GM12874 (cell line): ENCODE measurements around the gene CDK5.

ENCODE experiments used
- TF ChIP-seq, protein P1 (sequence below): IDR thresholded peaks from 2 replicates; pipeline ENCODE4 v1.5.1; 2011; ENCODE audit warnings: low read depth, mild to moderate bottlenecking, control low read depth, low read length, moderate library complexity; ENCODE audit not compliant: insufficient read depth

Gene CDK5

DNA sequence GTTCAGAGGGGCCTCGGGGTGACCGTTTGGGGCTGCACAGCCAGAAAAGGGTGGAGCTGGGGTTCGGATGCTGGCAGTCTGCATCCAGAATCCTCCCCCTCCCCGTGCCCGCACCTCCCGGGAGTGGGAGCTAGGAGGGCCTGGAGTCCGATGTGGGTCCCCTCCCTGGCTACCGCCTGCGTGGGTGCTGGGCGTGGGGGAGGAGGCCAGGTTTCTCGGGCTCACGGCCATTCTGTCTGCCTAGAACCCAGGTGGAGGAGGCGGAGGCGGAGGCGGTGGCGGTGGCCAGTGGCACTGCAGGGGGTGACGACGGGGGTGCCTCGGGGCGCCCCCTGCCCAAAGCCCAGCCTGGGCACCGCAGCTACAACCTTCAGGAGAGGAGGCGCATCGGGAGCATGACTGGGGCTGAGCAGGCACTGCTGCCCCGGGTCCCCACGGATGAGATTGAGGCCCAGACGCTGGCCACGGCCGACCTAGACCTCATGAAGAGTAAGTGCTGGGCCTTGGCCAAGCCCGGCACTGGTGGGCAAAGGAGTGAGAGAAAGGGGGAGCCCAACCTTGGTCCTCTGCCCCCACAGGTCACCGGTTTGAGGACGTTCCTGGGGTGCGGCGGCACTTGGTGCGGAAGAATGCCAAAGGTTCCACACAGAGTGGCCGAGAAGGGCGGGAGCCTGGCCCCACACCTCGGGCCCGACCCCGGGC lies 8.7 kb upstream of the CDK5 start:
- TF ChIP-seq, protein P1, sequence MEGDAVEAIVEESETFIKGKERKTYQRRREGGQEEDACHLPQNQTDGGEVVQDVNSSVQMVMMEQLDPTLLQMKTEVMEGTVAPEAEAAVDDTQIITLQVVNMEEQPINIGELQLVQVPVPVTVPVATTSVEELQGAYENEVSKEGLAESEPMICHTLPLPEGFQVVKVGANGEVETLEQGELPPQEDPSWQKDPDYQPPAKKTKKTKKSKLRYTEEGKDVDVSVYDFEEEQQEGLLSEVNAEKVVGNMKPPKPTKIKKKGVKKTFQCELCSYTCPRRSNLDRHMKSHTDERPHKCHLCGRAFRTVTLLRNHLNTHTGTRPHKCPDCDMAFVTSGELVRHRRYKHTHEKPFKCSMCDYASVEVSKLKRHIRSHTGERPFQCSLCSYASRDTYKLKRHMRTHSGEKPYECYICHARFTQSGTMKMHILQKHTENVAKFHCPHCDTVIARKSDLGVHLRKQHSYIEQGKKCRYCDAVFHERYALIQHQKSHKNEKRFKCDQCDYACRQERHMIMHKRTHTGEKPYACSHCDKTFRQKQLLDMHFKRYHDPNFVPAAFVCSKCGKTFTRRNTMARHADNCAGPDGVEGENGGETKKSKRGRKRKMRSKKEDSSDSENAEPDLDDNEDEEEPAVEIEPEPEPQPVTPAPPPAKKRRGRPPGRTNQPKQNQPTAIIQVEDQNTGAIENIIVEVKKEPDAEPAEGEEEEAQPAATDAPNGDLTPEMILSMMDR: no peak

DNA sequence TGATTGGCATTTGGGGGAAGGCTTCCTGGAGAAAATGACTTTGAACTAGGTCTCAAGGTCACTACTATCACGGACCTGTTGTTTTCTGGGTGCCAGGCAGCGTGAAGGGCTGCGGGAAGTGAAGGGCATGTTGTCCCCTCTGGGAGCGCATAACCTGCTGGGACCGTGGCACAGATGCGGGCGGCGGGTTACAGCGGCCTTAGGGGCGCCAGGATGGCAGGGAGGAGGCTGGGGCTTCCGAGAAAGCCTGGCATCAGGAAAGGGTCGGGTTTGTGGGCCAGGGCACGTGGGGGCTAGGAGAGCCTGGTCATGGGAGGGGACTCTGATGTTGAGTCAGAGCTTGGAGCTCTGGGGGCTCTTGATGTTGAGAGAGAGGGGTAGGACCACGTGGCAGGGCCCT lies 7.8 kb upstream of the CDK5 start:
- TF ChIP-seq, protein P1: no peak

- TF ChIP-seq, protein P1: no peak
These were observed 7.3 kb upstream of the CDK5 start for GRCh38 chr7:151064993-151065392.

DNA sequence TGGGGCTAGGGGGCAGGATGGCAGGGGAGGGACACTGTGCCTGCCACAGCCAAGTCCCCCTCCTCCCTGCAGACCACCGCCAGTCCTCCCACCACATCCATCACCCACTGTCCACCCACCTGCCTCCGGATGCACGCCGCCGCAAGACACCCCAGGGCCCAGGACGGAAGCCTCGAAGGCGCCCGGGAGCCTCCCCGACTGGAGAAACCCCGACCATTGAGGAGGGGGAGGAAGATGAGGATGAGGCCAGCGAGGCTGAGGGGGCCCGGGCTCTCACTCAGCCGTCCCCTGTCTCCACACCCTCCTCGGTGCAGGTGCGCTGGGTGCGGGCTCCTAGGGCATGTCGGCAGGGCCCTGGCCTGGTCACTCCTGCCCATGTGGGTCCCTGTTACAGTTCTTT lies 6.8 kb upstream of the CDK5 start:
- TF ChIP-seq, protein P1: no peak

DNA sequence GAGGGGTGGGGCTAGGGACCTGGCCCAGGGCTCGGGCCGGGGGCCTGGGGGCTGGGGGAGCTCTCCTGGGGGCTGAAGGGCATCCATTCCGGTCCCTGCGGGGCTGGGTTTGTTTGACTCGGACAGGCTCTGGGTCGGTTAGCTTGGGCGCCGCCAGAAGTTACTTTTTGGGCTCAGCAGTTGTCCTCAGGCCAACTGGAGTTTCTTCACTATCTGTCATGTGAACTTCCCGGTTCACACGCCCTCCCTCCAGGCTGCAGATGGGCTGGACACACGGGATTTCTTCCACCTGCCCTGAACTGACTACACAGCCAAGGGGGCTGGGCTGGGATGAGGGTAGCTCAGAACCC lies 5.5 kb upstream of the CDK5 start:
- TF ChIP-seq, protein P1: no peak

GRCh38 chr7:151062399-151063211 lies 4.9 kb upstream of the CDK5 start:
- TF ChIP-seq, protein P1: no peak

DNA sequence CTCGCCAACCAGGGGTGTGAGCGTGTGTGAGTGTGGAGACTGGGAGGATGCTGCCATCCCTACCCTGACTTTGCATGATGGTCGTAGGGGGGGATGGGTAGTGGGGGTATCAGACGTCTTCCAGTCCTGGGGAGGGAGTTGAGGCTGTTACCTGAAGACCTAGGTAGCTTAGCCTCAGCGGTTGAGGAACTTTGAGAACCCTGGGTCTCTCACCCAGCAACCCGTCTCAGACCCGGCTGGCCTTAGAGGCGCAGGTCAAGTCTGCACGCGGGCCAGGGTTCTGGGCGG lies 4.4 kb upstream of the CDK5 start:
- TF ChIP-seq, protein P1: no peak
